GM12801 (cell line): ENCODE data around the gene NR0B2.

Source experiments
- CTCF ChIP-seq: IDR thresholded peaks from one replicate; pipeline ENCODE4 v1.5.1; 2011; ENCODE audit warnings: control low read depth; ENCODE audit not compliant: insufficient read length; ENCODE audit errors: extremely low read depth

NR0B2 gene

GRCh38 chr1:26912147-26912490, 1.7 kb downstream of the NR0B2 start:
- no peak for TF ChIP-seq CTCF

- no peak for TF ChIP-seq CTCF
These were observed 2.2 kb downstream of the NR0B2 start for GRCh38 chr1:26911399-26912146.

GRCh38 chr1:26910343-26911160, 3.2 kb downstream of the NR0B2 start:
- no peak for TF ChIP-seq CTCF

GRCh38 chr1:26909951-26910342, 3.8 kb downstream of the NR0B2 start:
- no peak for TF ChIP-seq CTCF

DNA sequence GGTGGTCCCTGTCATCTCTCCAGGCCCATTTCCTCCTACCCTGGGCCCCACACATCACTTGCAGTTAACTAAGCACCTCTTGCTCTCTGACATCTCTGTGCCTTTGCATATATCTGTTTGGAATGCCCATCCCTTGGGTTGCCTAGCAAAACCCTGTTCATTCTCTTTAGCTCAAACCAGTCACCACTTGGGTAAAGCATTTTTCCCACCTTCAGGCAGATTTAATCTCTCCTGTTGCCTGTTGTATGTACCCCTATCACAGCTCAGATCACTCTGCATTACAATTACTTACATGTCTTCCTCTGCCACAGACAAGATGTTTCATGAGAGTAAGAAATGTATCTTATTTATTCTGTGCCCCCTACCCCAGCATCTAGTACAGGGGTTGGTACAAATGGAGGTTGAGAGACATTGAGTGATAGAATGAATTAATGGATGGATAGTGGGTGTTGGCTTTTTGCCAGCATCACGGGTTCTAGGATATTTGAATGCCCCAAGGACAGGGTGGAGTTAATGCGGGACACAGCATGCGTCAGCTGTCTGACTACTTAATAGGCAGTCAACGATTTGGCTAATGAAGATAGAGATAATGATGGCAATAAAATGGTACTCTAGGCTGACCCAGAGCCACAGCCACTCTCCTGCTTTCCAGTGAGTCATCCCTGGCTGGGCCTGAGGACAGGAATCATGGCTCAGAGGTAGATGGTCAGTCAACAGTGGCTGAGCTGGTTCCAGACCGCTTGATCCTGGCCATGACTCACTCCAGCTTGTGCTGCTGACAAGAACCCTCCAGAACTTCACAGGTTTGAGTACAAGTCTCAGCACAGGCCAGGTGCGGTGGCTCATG, 6.5 kb downstream of the NR0B2 start:
- TF ChIP-seq CTCF: no peak

GRCh38 chr1:26900815-26901511, 12.8 kb downstream of the NR0B2 start:
- TF ChIP-seq CTCF: no peak
